ENCODE results near the gene RASA3. TPM values are rescaled to one million over a fixed set of nuclear protein-coding genes. Genes with fewer than 3 reads are reported as not detected.
A peak's percentile ranks its signal among the peaks of the same experiment; 100 is the strongest.

RASA3 gene
- total RNA-seq, 4 donors from 2014 or later = 4.4 to 15.6 (median 8.5) TPM

- H3K36me3 ChIP-seq = no peaks in the 10 kb centered on the region
- peaks cover 13% of the 10 kb centered on the region for H3K27me3 ChIP-seq
- H3K4me1 ChIP-seq = peaks cover 0 to 11% (median 5%) of the 10 kb centered on the region in 4 donors
- intact Hi-C loops (cut with DNase I; ENCODE audit: low total_unique reads) (no loop called here), in situ Hi-C loops (cut with MboI; ENCODE audit: low pct_ligation_motif_present in 1 of 4, low pct_unique_long_range_greater_than_20kb in 1 of 4, low sequenced_read_pairs in 3 of 4) (loop anchor here in 1 of 4 donors (10.0 kb wide), 1 partner anchor 119 kb away; no protein-coding TSS in a partner anchor)
- no peak for DNase-seq
- H3K9me3 ChIP-seq = no peaks in the 10 kb centered on the region
- 81 to 95% methylated on average over 10 to 17 of the region's 19 CpGs for WGBS, 2 donors (ENCODE audit: low coverage in 1 of 2)
- H3K27ac ChIP-seq = no peak overlapping the region
- TF ChIP-seq EP300 (IDR thresholded peaks at IDR 0.05; ENCODE audit: low read depth) (no peak), CTCF (IDR thresholded peaks at IDR 0.05) (no peak), POLR2A (IDR thresholded peaks at IDR 0.05) (no peak), POLR2AphosphoS5 (IDR thresholded peaks at IDR 0.05) (no peak)
- no peak overlapping the region for H3K4me3 ChIP-seq
Measured at GRCh38 chr13:113943821-113944565, 188.4 kb downstream of the RASA3 start.

- Histone ChIP-seq H3K27me3 (peaks cover 25% of the 10 kb centered on the region), H3K36me3 (no peaks in the 10 kb centered on the region), H3K4me1 (peaks cover 0 to 20% (median 10%) of the 10 kb centered on the region in 4 donors), H3K9me3 (no peaks in the 10 kb centered on the region), H3K4me3 (no peak overlapping the region), H3K27ac (no peak overlapping the region)
- TF ChIP-seq CTCF (IDR thresholded peaks at IDR 0.05) = no peak
- TF ChIP-seq POLR2AphosphoS5 (IDR thresholded peaks at IDR 0.05) = no peak
- no peak for TF ChIP-seq POLR2A (IDR thresholded peaks at IDR 0.05)
- no peak for TF ChIP-seq EP300 (IDR thresholded peaks at IDR 0.05; ENCODE audit: low read depth)
- intact Hi-C loops (cut with DNase I; ENCODE audit: low total_unique reads) (no loop called here), in situ Hi-C loops (cut with MboI; ENCODE audit: low pct_ligation_motif_present in 1 of 4, low pct_unique_long_range_greater_than_20kb in 1 of 4, low sequenced_read_pairs in 3 of 4) (loop anchor here in 1 of 4 donors (10.0 kb wide), 1 partner anchor 118 kb away; no protein-coding TSS in a partner anchor)
- no peak for DNase-seq
- 96 to 100% methylated on average over 1 to 23 of the region's 23 CpGs for WGBS, 2 donors (ENCODE audit: low coverage in 1 of 2)
Measured at GRCh38 chr13:113942591-113943103, 189.8 kb downstream of the RASA3 start.

- WGBS, 2 donors (ENCODE audit: low coverage in 1 of 2) = 80 to 90% methylated on average over 2 to 16 of the region's 16 CpGs
- intact Hi-C loops (cut with DNase I; ENCODE audit: low total_unique reads) = no loop called here
- no peak for TF ChIP-seq POLR2A (IDR thresholded peaks at IDR 0.05)
- TF ChIP-seq CTCF (IDR thresholded peaks at IDR 0.05) = no peak
- TF ChIP-seq EP300 (IDR thresholded peaks at IDR 0.05; ENCODE audit: low read depth) = no peak
- TF ChIP-seq POLR2AphosphoS5 (IDR thresholded peaks at IDR 0.05) = no peak
- in situ Hi-C loops (cut with MboI; ENCODE audit: low pct_ligation_motif_present in 1 of 4, low pct_unique_long_range_greater_than_20kb in 1 of 4, low sequenced_read_pairs in 3 of 4) = loop anchor here in 1 of 4 donors (10.0 kb wide), 1 partner anchor 117 kb away; no protein-coding TSS in a partner anchor
- Histone ChIP-seq H3K36me3 (no peaks in the 10 kb centered on the region), H3K9me3 (no peaks in the 10 kb centered on the region), H3K27me3 (peaks cover 33% of the 10 kb centered on the region), H3K4me3 (no peak overlapping the region), H3K27ac (no peak overlapping the region), H3K4me1 (peaks cover 0 to 27% (median 14%) of the 10 kb centered on the region in 4 donors)
- no peak for DNase-seq
Measured at GRCh38 chr13:113941571-113942191, 190.7 kb downstream of the RASA3 start.

- H3K4me3 ChIP-seq = no peak overlapping the region
- H3K27ac ChIP-seq = no peak overlapping the region
- in situ Hi-C loops (cut with MboI; ENCODE audit: low pct_ligation_motif_present in 1 of 4, low pct_unique_long_range_greater_than_20kb in 1 of 4, low sequenced_read_pairs in 3 of 4) = loop anchor here in 1 of 4 donors (10.0 kb wide), 1 partner anchor 115 kb away; no protein-coding TSS in a partner anchor
- WGBS, 2 donors (ENCODE audit: low coverage in 1 of 2) = 56% methylated on average over 16 of the region's 16 CpGs; no CpG with 5 or more reads in 1 of the 2 donors
- H3K4me1 ChIP-seq = peaks cover 0 to 30% (median 15%) of the 10 kb centered on the region in 4 donors
- no peaks in the 10 kb centered on the region for H3K36me3 ChIP-seq
- DNase-seq = peak; percentile 51
- TF ChIP-seq POLR2A (IDR thresholded peaks at IDR 0.05) = no peak
- TF ChIP-seq CTCF (IDR thresholded peaks at IDR 0.05) = no peak
- TF ChIP-seq EP300 (IDR thresholded peaks at IDR 0.05; ENCODE audit: low read depth) = no peak
- TF ChIP-seq POLR2AphosphoS5 (IDR thresholded peaks at IDR 0.05) = no peak
- intact Hi-C loops (cut with DNase I; ENCODE audit: low total_unique reads) = no loop called here
- H3K27me3 ChIP-seq = peaks cover 39% of the 10 kb centered on the region
- H3K9me3 ChIP-seq = no peaks in the 10 kb centered on the region
Measured at GRCh38 chr13:113939944-113940297, 192.5 kb downstream of the RASA3 start.

Measured in transverse colon (tissue), 4 donors.